IMR-90 (cell line): Measurements from ENCODE around the gene WDR90. TPM values are rescaled to one million over a fixed set of nuclear protein-coding genes. Genes with fewer than 3 reads are reported as not detected.

ENCODE experiments used
- ATAC-seq: fragments of 200-7000 bp; cut with Tn5 transposase; 2 replicates; pipeline ENCODE4 v1.9.1; 2020; ENCODE audit warnings: low read depth, mild to moderate bottlenecking, moderate library complexity
- BruUV-seq: library from RNA; stranded (reverse); fragments of 400-500 nt; replicated peaks from 2 replicates; lab custom pipeline; 2021; lab: Mats Ljungman, UMichigan
- CTCF ChIA-PET: fragments of 300-600 bp; formaldehyde crosslinking; extraction: SDS; loops from one replicate; lab custom pipeline; 2021; ENCODE audit warnings: antibody characterized with exemption; lab: Yijun Ruan, JAX
- POLR2A ChIA-PET: fragments of 300-600 bp; sonication (Branson Sonifier 250); formaldehyde crosslinking; loops from one replicate; lab custom pipeline; 2022; ENCODE audit warnings: antibody characterized with exemption; ENCODE audit not compliant: unreplicated experiment; lab: Charles Lee
- DNase-seq: peaks from one replicate; pipeline ENCODE4 v3.0.0; 2013
- H2AFZ ChIP-seq: replicated peaks from 2 replicates; pipeline ENCODE3; 2013; ENCODE audit warnings: low read length, mild to moderate bottlenecking; ENCODE audit not compliant: poor library complexity
- H2AK5ac ChIP-seq: 2 replicates; pipeline ENCODE4 v1.6.1; 2013; ENCODE audit warnings: low read depth, low read length, inconsistent platforms
- H2AK9ac ChIP-seq: replicated peaks from 2 replicates; pipeline ENCODE3; 2013; ENCODE audit warnings: mild to moderate bottlenecking, low read depth, low read length, moderate library complexity; ENCODE audit not compliant: poor library complexity
- H2BK120ac ChIP-seq: 2 replicates; pipeline ENCODE4 v1.6.1; 2013; ENCODE audit warnings: low read depth, low read length, inconsistent platforms
- H2BK15ac ChIP-seq: 3 replicates; pipeline ENCODE4 v1.6.1; 2013; ENCODE audit warnings: low read depth, low read length, inconsistent platforms
- H2BK20ac ChIP-seq: 2 replicates; pipeline ENCODE4 v1.6.1; 2013; ENCODE audit warnings: low read depth, mild to moderate bottlenecking, inconsistent platforms, low read length, moderate library complexity
- H2BK5ac ChIP-seq: 2 replicates; pipeline ENCODE4 v1.6.1; 2013; ENCODE audit warnings: mild to moderate bottlenecking, low read depth, low read length, inconsistent platforms; ENCODE audit not compliant: poor library complexity, severe bottlenecking
- H3K14ac ChIP-seq: replicated peaks from 2 replicates; pipeline ENCODE4 v1.6.1; 2013; ENCODE audit warnings: low read depth, low read length, inconsistent platforms
- H3K18ac ChIP-seq: 2 replicates; pipeline ENCODE4 v1.6.1; 2013; ENCODE audit warnings: low read depth, low read length, control low read depth
- H3K23ac ChIP-seq: 2 replicates; pipeline ENCODE4 v1.6.1; 2013; ENCODE audit warnings: low read depth, low read length, inconsistent platforms
- H3K27ac ChIP-seq: 2 replicates; pipeline ENCODE4 v1.5.1; 2013; ENCODE audit warnings: mild to moderate bottlenecking, control low read depth, low read length; ENCODE audit not compliant: insufficient read depth
- H3K27me3 ChIP-seq: 2 replicates; pipeline ENCODE4 v1.6.1; 2013; ENCODE audit warnings: low read length; ENCODE audit not compliant: control insufficient read depth, insufficient read depth
- H3K36me3 ChIP-seq: 2 replicates; pipeline ENCODE4 v1.6.1; 2013; ENCODE audit warnings: low read length, mixed read lengths; ENCODE audit not compliant: control insufficient read depth, insufficient read depth
- H3K4ac ChIP-seq: 2 replicates; pipeline ENCODE4 v1.6.1; 2013; ENCODE audit warnings: low read depth, low read length, inconsistent platforms
- H3K4me1 ChIP-seq: 2 replicates; pipeline ENCODE4 v1.6.1; 2013; ENCODE audit warnings: low read length, mixed read lengths; ENCODE audit not compliant: control insufficient read depth, insufficient read depth
- H3K4me2 ChIP-seq: 2 replicates; pipeline ENCODE4 v1.6.1; 2013; ENCODE audit warnings: low read depth, mild to moderate bottlenecking, control low read depth, low read length, moderate library complexity
- H3K4me3 ChIP-seq: 2 replicates; pipeline ENCODE4 v1.5.1; 2013; ENCODE audit warnings: low read depth, mild to moderate bottlenecking, control low read depth, low read length, moderate library complexity; ENCODE audit not compliant: insufficient read depth
- H3K56ac ChIP-seq: 2 replicates; pipeline ENCODE4 v1.6.1; 2013; ENCODE audit warnings: low read length, inconsistent platforms; ENCODE audit not compliant: insufficient read depth; ENCODE audit errors: extremely low read depth
- H3K79me1 ChIP-seq, 2 experiments: 2 replicates each; pipeline ENCODE4 v1.6.1; 2013; ENCODE audit warnings: low read length in 2 of 2, inconsistent platforms in 1 of 2, low read depth in 1 of 2
- H3K9ac ChIP-seq: 2 replicates; pipeline ENCODE4 v1.6.1; 2013; ENCODE audit warnings: low read depth, low read length, control low read depth
- H3K9me1 ChIP-seq: 2 replicates; pipeline ENCODE4 v1.6.1; 2013; ENCODE audit warnings: low read length, inconsistent platforms; ENCODE audit not compliant: insufficient read depth
- H3K9me3 ChIP-seq: 2 replicates; pipeline ENCODE4 v1.6.1; 2013; ENCODE audit warnings: low read length; ENCODE audit not compliant: control insufficient read depth, insufficient read depth
- H4K20me1 ChIP-seq: 2 replicates; pipeline ENCODE4 v1.6.1; 2013; ENCODE audit warnings: low read length, inconsistent platforms; ENCODE audit not compliant: insufficient read depth
- H4K5ac ChIP-seq: 2 replicates; pipeline ENCODE4 v1.6.1; 2013; ENCODE audit warnings: mild to moderate bottlenecking, low read depth, low read length, control low read depth
- H4K8ac ChIP-seq, 2 experiments: 2 replicates each; pipeline ENCODE4 v1.6.1; 2013; ENCODE audit warnings: low read depth in 2 of 2, low read length in 2 of 2, control low read depth in 1 of 2, inconsistent platforms in 1 of 2
- H4K91ac ChIP-seq: 2 replicates; pipeline ENCODE4 v1.6.1; 2013; ENCODE audit warnings: low read depth, low read length, inconsistent platforms; ENCODE audit not compliant: insufficient read depth
- CEBPB ChIP-seq: IDR thresholded peaks from 2 replicates; pipeline ENCODE4 v1.6.1; 2012; ENCODE audit warnings: low read depth, low read length, improper control_type of control experiment
- CHD1 ChIP-seq: IDR thresholded peaks from 2 replicates; pipeline ENCODE4 v1.6.1; 2012; ENCODE audit warnings: low read depth, low read length, improper control_type of control experiment
- ELK1 ChIP-seq: fragments of 150-350 bp; IDR thresholded peaks from 2 replicates; pipeline ENCODE4 v1.6.1; 2016; ENCODE audit warnings: low read depth, mild to moderate bottlenecking, low read length, moderate library complexity, borderline replicate concordance
- FOS ChIP-seq: fragments of 150-350 bp; IDR thresholded peaks from 2 replicates; pipeline ENCODE4 v1.6.1; 2016; ENCODE audit warnings: low read depth, low read length
- NFE2L2 ChIP-seq: fragments of 150-350 bp; IDR thresholded peaks from 2 replicates; pipeline ENCODE4 v1.6.1; 2016; ENCODE audit warnings: low read depth, mild to moderate bottlenecking, low read length
- POLR2A ChIP-seq: IDR thresholded peaks from 2 replicates; pipeline ENCODE4 v1.6.1; 2012; ENCODE audit warnings: mild to moderate bottlenecking, low read depth, low read length
- SMC3 ChIP-seq: fragments of 150-350 bp; IDR thresholded peaks from 2 replicates; pipeline ENCODE4 v1.6.1; 2016; ENCODE audit warnings: low read depth, mild to moderate bottlenecking, antibody characterized with exemption, low read length, moderate library complexity
- WGBS, 2 experiments: methylation state at CpG; one replicate each; pipeline versions ENCODE4 v1.1.5 to v1.1.7; 2013; ENCODE audit warnings: missing lambda C conversion rate in 2 of 2; ENCODE audit not compliant: insufficient read length in 1 of 2; ENCODE audit errors: extremely low coverage in 2 of 2; 5-methylcytosine and 5-hydroxymethylcytosine counted together
- dilution Hi-C: fragments of 300-500 bp; cut with HindIII; formaldehyde crosslinking; loops from one replicate; pipeline ENCODE4 v1.14.3; 2018; ENCODE audit warnings: low sequenced_read_pairs; ENCODE audit not compliant: unreplicated experiment
- in situ Hi-C: fragments of 300-500 bp; cut with MboI; formaldehyde crosslinking; loops from 3 replicates; pipeline ENCODE4 v1.14.3; 2019; ENCODE audit warnings: low sequenced_read_pairs, inconsistent platforms, mixed read lengths
- intact Hi-C: fragments of 100-400 bp; cut with micrococcal nuclease; formaldehyde crosslinking; loops from 2 replicates; pipeline ENCODE4 v1.10.0; 2022
- polyA plus RNA-seq, 3 experiments: library from polyadenylated mRNA; depleted of rRNA; stranded (reverse); fragments of >200 nt; gene quantifications; 2 replicates each; pipeline ENCODE4 v1.2.3, GENCODE V29; 2012; ENCODE audit warnings: low replicate concordance in 1 of 3
- total RNA-seq: library from RNA; depleted of rRNA; stranded (reverse); fragments of >200 nt; gene quantifications from 2 replicates; pipeline ENCODE4 v1.2.3, GENCODE V29; 2012

WDR90 gene
- total and polyA plus RNA-seq, 2 of the 4 experiments (the other 2 are of a cell fraction), result 1.4 to 18.7 TPM

- Histone ChIP-seq H2BK15ac (no peak overlapping the region), H4K8ac (no peak overlapping the region), H2BK5ac (no peak overlapping the region), H3K4ac (no peak overlapping the region), H3K79me1 (peaks cover 9 to 37% of the 10 kb centered on the region in 2 experiments; a peak in 3 of 4 replicates), H3K4me1 (peaks cover 3% of the 10 kb centered on the region; the same call in 1 of the 2 replicates), H3K9ac (no peak overlapping the region), H4K91ac (no peak overlapping the region), H3K27ac (no peak overlapping the region), H2AFZ (no peak overlapping the region), H3K18ac (no peak overlapping the region), H4K20me1 (peaks cover 20% of the 10 kb centered on the region), H3K14ac (no peak overlapping the region), H3K9me3 (no peaks in the 10 kb centered on the region), H3K4me2 (no peak overlapping the region), H3K9me1 (peaks cover 3% of the 10 kb centered on the region; the same call in 1 of the 2 replicates), H2AK5ac (no peak overlapping the region), H3K27me3 (no peaks in the 10 kb centered on the region), H2AK9ac (peak overlapping the region; percentile 42), H2BK120ac (no peak overlapping the region), H3K36me3 (peaks cover 5% of the 10 kb centered on the region; the same call in 1 of the 2 replicates), H2BK20ac (no peak overlapping the region), H3K56ac (no peak overlapping the region), H3K23ac (no peak overlapping the region), H3K4me3 (no peak overlapping the region), H4K5ac (no peak overlapping the region)
- intact Hi-C loops (no loop called here), dilution Hi-C loops (no loop called here), in situ Hi-C loops (no loop called here)
- TF ChIP-seq FOS, result no peak
- no peak for TF ChIP-seq NFE2L2
- TF ChIP-seq ELK1, result no peak
- TF ChIP-seq POLR2A, result no peak
- no peak for TF ChIP-seq CHD1
- no peak for TF ChIP-seq CEBPB
- TF ChIP-seq SMC3, result no peak
- DNase-seq (no peak), ATAC-seq (no peak)
- ChIA-PET POLR2A (no interaction called here), CTCF (no interaction called here)
- no TSS peak for BruUV-seq
- 89% methylated on average over 4 of the region's 16 CpGs; no CpG with 5 or more reads in 1 of the 2 experiments for WGBS, 2 experiments
Observed at GRCh38 chr16:617855-618254, 31.3 kb upstream of the WDR90 start.
